ENCODE data around the gene ZNF576. TPM values are rescaled to one million over a fixed set of nuclear protein-coding genes. Genes with fewer than 3 reads are reported as not detected.
A peak's percentile ranks its signal among the peaks of the same experiment; 100 is the strongest.
"Not testable (repeated sequence)": the region's sequence is repeated elsewhere in the genome, so short reads cannot be mapped to it uniquely, and the experiment has no call there.

ZNF576 gene
- polyA plus RNA-seq (2013): 6.8 TPM

- peak; percentile 99 to 100 (median 99) for DNase-seq
- Histone ChIP-seq H3K9me3 (ENCODE audit: control extremely low read depth in 1 of 5, control insufficient read depth in 4 of 5, insufficient read depth in 2 of 5, low read depth in 1 of 5, low read length in 4 of 5) (no peaks in the 10 kb centered on the region), H3K4me1 (ENCODE audit: control extremely low read depth in 1 of 4, control insufficient read depth in 4 of 4, insufficient read depth in 4 of 4, low read length in 3 of 4) (peaks cover 23 to 43% (median 36%) of the 10 kb centered on the region in 4 experiments), H3K36me3 (ENCODE audit: control insufficient read depth in 4 of 4, insufficient read depth in 4 of 4, low read length in 3 of 4) (peaks cover 2 to 50% (median 34%) of the 10 kb centered on the region in 4 experiments), H3K4me3 (ENCODE audit: control insufficient read depth in 1 of 7, extremely low read depth in 1 of 7, insufficient read depth in 4 of 7, low read depth in 2 of 7, low read length in 6 of 7) (peak within 1 kb of the TSS; percentile 74 to 98 (median 92)), H3K27ac (ENCODE audit: insufficient read depth in 1 of 2, low read depth in 1 of 2, low read length in 2 of 2, poor library complexity in 1 of 2, severe bottlenecking in 2 of 2) (peak within 1 kb of the TSS; percentile 99 to 100), H3K27me3 (replicated peaks in 2 of 5; ENCODE audit: control insufficient read depth in 4 of 5, insufficient read depth in 5 of 5, low read length in 4 of 5) (no peaks in the 10 kb centered on the region)
- WGBS (ENCODE audit: insufficient coverage): 0% methylated on average over 46 of the region's 60 CpGs
- ChIA-PET POLR2A (interaction anchor here (0.7 to 2.2 kb wide), 5 partner anchors 14 to 61 kb away, joined by 3 to 6 read pairs (median 3); partner anchors contain the start of genes PINLYP and XRCC1), CTCF (interaction anchor here (1.0 to 14.7 kb wide), 10 partner anchors 9 to 72 kb away, joined by 3 to 247 read pairs (median 6); no protein-coding TSS in a partner anchor)
These were observed at the start of gene ZNF576, which contains the start of gene IRGQ for GRCh38 chr19:43595999-43596841. TSS of gene ZNF576 (plus strand) at chr19:43596595. CDS start at chr19:43597109, 514 bp downstream. TSS of gene IRGQ (minus strand) at chr19:43596134. CDS start at chr19:43595338, 796 bp downstream.

- H3K9me3 ChIP-seq (ENCODE audit: control extremely low read depth in 1 of 5, control insufficient read depth in 4 of 5, insufficient read depth in 2 of 5, low read depth in 1 of 5, low read length in 4 of 5); POLR2A ChIA-PET; DNase-seq; H3K27me3 ChIP-seq (replicated peaks in 2 of 5; ENCODE audit: control insufficient read depth in 4 of 5, insufficient read depth in 5 of 5, low read length in 4 of 5); H3K27ac ChIP-seq (ENCODE audit: insufficient read depth in 1 of 2, low read depth in 1 of 2, low read length in 2 of 2, poor library complexity in 1 of 2, severe bottlenecking in 2 of 2); H3K4me1 ChIP-seq (ENCODE audit: control extremely low read depth in 1 of 4, control insufficient read depth in 4 of 4, insufficient read depth in 4 of 4, low read length in 3 of 4); H3K4me3 ChIP-seq (ENCODE audit: control insufficient read depth in 1 of 7, extremely low read depth in 1 of 7, insufficient read depth in 4 of 7, low read depth in 2 of 7, low read length in 6 of 7); CTCF ChIA-PET: not testable (repeated sequence)
- no CpG with 5 or more reads among the region's 24 CpGs for WGBS (ENCODE audit: insufficient coverage)
- peaks cover 10 to 62% (median 42%) of the 10 kb centered on the region in 4 experiments for H3K36me3 ChIP-seq (ENCODE audit: control insufficient read depth in 4 of 4, insufficient read depth in 4 of 4, low read length in 3 of 4)
These were observed 48.5 kb upstream of the ZNF576 start for GRCh38 chr19:43547926-43548325.

GRCh38 chr19:43548706-43549105, 47.7 kb upstream of the ZNF576 start:
- no peaks in the 10 kb centered on the region for H3K4me1 ChIP-seq (ENCODE audit: control extremely low read depth in 1 of 4, control insufficient read depth in 4 of 4, insufficient read depth in 4 of 4, low read length in 3 of 4)
- CTCF ChIA-PET: interaction anchor here (0.7 to 2.7 kb wide), 4 partner anchors 9 to 46 kb away, joined by 4 to 10 read pairs (median 4); partner anchors contain the start of gene IRGQ
- WGBS (ENCODE audit: insufficient coverage): 100% methylated on average over 1 of the region's 2 CpGs
- no peaks in the 10 kb centered on the region for H3K9me3 ChIP-seq (ENCODE audit: control extremely low read depth in 1 of 5, control insufficient read depth in 4 of 5, insufficient read depth in 2 of 5, low read depth in 1 of 5, low read length in 4 of 5)
- H3K36me3 ChIP-seq (ENCODE audit: control insufficient read depth in 4 of 4, insufficient read depth in 4 of 4, low read length in 3 of 4): peaks cover 5 to 62% (median 45%) of the 10 kb centered on the region in 4 experiments
- H3K27ac ChIP-seq (ENCODE audit: insufficient read depth in 1 of 2, low read depth in 1 of 2, low read length in 2 of 2, poor library complexity in 1 of 2, severe bottlenecking in 2 of 2): no peak overlapping the region
- POLR2A ChIA-PET: no interaction called here
- H3K27me3 ChIP-seq (replicated peaks in 2 of 5; ENCODE audit: control insufficient read depth in 4 of 5, insufficient read depth in 5 of 5, low read length in 4 of 5): no peaks in the 10 kb centered on the region
- no peak for DNase-seq
- H3K4me3 ChIP-seq (ENCODE audit: control insufficient read depth in 1 of 7, extremely low read depth in 1 of 7, insufficient read depth in 4 of 7, low read depth in 2 of 7, low read length in 6 of 7): no peak overlapping the region

GRCh38 chr19:43551399-43552197, 44.8 kb upstream of the ZNF576 start:
- ChIA-PET CTCF (interaction anchor here (7.7 to 14.5 kb wide), 2 partner anchors 14 to 42 kb away, joined by 111 to 247 read pairs; partner anchors contain the start of genes IRGQ, ZNF575 and ZNF576), POLR2A (no interaction called here)
- no peak for DNase-seq
- WGBS (ENCODE audit: insufficient coverage): 94% methylated on average over 22 of the region's 23 CpGs
- no peaks in the 10 kb centered on the region for H3K9me3 ChIP-seq (ENCODE audit: control extremely low read depth in 1 of 5, control insufficient read depth in 4 of 5, insufficient read depth in 2 of 5, low read depth in 1 of 5, low read length in 4 of 5)
- no peak overlapping the region for H3K27ac ChIP-seq (ENCODE audit: insufficient read depth in 1 of 2, low read depth in 1 of 2, low read length in 2 of 2, poor library complexity in 1 of 2, severe bottlenecking in 2 of 2)
- no peak overlapping the region for H3K4me3 ChIP-seq (ENCODE audit: control insufficient read depth in 1 of 7, extremely low read depth in 1 of 7, insufficient read depth in 4 of 7, low read depth in 2 of 7, low read length in 6 of 7)
- H3K36me3 ChIP-seq (ENCODE audit: control insufficient read depth in 4 of 4, insufficient read depth in 4 of 4, low read length in 3 of 4): peaks cover 4 to 58% (median 40%) of the 10 kb centered on the region in 4 experiments
- H3K4me1 ChIP-seq (ENCODE audit: control extremely low read depth in 1 of 4, control insufficient read depth in 4 of 4, insufficient read depth in 4 of 4, low read length in 3 of 4): no peaks in the 10 kb centered on the region
- H3K27me3 ChIP-seq (replicated peaks in 2 of 5; ENCODE audit: control insufficient read depth in 4 of 5, insufficient read depth in 5 of 5, low read length in 4 of 5): no peaks in the 10 kb centered on the region

GRCh38 chr19:43552198-43552450, 44.3 kb upstream of the ZNF576 start:
- Histone ChIP-seq H3K4me1 (ENCODE audit: control extremely low read depth in 1 of 4, control insufficient read depth in 4 of 4, insufficient read depth in 4 of 4, low read length in 3 of 4) (no peaks in the 10 kb centered on the region), H3K4me3 (ENCODE audit: control insufficient read depth in 1 of 7, extremely low read depth in 1 of 7, insufficient read depth in 4 of 7, low read depth in 2 of 7, low read length in 6 of 7) (no peak overlapping the region), H3K27ac (ENCODE audit: insufficient read depth in 1 of 2, low read depth in 1 of 2, low read length in 2 of 2, poor library complexity in 1 of 2, severe bottlenecking in 2 of 2) (no peak overlapping the region), H3K27me3 (replicated peaks in 2 of 5; ENCODE audit: control insufficient read depth in 4 of 5, insufficient read depth in 5 of 5, low read length in 4 of 5) (no peaks in the 10 kb centered on the region), H3K9me3 (ENCODE audit: control extremely low read depth in 1 of 5, control insufficient read depth in 4 of 5, insufficient read depth in 2 of 5, low read depth in 1 of 5, low read length in 4 of 5) (no peaks in the 10 kb centered on the region), H3K36me3 (ENCODE audit: control insufficient read depth in 4 of 4, insufficient read depth in 4 of 4, low read length in 3 of 4) (peaks cover 4 to 56% (median 38%) of the 10 kb centered on the region in 4 experiments)
- 82% methylated on average over 2 of the region's 3 CpGs for WGBS (ENCODE audit: insufficient coverage)
- DNase-seq: no peak
- POLR2A ChIA-PET: no interaction called here
- CTCF ChIA-PET: interaction anchor here (0.8 to 14.5 kb wide), 3 partner anchors 14 to 116 kb away, joined by 3 to 247 read pairs (median 111); partner anchors contain the start of genes IRGQ, ZNF575 and ZNF576

GRCh38 chr19:43552616-43553015, 43.8 kb upstream of the ZNF576 start:
- no peak overlapping the region for H3K27ac ChIP-seq (ENCODE audit: insufficient read depth in 1 of 2, low read depth in 1 of 2, low read length in 2 of 2, poor library complexity in 1 of 2, severe bottlenecking in 2 of 2)
- WGBS (ENCODE audit: insufficient coverage): no CpG with 5 or more reads among the region's 3 CpGs
- no peak for DNase-seq
- H3K36me3 ChIP-seq (ENCODE audit: control insufficient read depth in 4 of 4, insufficient read depth in 4 of 4, low read length in 3 of 4): peaks cover 4 to 59% (median 38%) of the 10 kb centered on the region in 4 experiments
- H3K4me1 ChIP-seq (ENCODE audit: control extremely low read depth in 1 of 4, control insufficient read depth in 4 of 4, insufficient read depth in 4 of 4, low read length in 3 of 4): no peaks in the 10 kb centered on the region
- H3K27me3 ChIP-seq (replicated peaks in 2 of 5; ENCODE audit: control insufficient read depth in 4 of 5, insufficient read depth in 5 of 5, low read length in 4 of 5): no peaks in the 10 kb centered on the region
- H3K9me3 ChIP-seq (ENCODE audit: control extremely low read depth in 1 of 5, control insufficient read depth in 4 of 5, insufficient read depth in 2 of 5, low read depth in 1 of 5, low read length in 4 of 5): no peaks in the 10 kb centered on the region
- POLR2A ChIA-PET: no interaction called here
- no peak overlapping the region for H3K4me3 ChIP-seq (ENCODE audit: control insufficient read depth in 1 of 7, extremely low read depth in 1 of 7, insufficient read depth in 4 of 7, low read depth in 2 of 7, low read length in 6 of 7)
- CTCF ChIA-PET: interaction anchor here (0.8 to 14.5 kb wide), 6 partner anchors 11 to 116 kb away, joined by 3 to 247 read pairs (median 4); partner anchors contain the start of genes IRGQ, ZNF575 and ZNF576
